COLO668 (cell line): ENCODE measurements around the gene CAMTA1.

Source experiments
- DNase-seq: peaks from one replicate; lab custom pipeline; 2025; ENCODE audit not compliant: unreplicated experiment; lab: John Stamatoyannopoulos, UW

CAMTA1 gene

DNA sequence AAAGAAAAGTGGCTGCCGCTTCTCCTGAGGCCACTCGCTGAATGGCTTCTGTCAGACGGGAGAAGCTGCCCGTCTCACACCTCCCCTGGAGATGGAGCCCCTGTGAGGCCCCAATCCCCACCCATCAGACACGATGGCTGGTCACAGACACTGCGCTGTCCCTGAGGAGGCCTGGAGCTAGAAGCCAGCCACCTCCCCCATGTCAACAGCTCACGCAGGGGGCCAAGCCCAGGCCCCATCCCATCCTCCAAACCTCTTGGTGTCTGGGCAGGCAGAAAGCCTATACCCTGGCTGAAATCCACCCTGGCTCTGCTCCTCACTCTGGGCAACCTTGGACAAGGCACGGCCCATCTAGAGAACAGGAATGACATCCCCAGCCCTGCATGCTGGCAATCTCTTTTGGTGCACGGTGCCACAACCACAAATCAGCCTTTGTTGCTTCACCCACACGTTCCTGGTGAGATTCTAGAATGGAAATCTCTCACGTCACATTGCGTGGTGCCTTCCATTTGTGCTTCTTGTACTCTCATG is 711.9 kb downstream of the CAMTA1 start:
- DNase-seq, result no peak

DNA sequence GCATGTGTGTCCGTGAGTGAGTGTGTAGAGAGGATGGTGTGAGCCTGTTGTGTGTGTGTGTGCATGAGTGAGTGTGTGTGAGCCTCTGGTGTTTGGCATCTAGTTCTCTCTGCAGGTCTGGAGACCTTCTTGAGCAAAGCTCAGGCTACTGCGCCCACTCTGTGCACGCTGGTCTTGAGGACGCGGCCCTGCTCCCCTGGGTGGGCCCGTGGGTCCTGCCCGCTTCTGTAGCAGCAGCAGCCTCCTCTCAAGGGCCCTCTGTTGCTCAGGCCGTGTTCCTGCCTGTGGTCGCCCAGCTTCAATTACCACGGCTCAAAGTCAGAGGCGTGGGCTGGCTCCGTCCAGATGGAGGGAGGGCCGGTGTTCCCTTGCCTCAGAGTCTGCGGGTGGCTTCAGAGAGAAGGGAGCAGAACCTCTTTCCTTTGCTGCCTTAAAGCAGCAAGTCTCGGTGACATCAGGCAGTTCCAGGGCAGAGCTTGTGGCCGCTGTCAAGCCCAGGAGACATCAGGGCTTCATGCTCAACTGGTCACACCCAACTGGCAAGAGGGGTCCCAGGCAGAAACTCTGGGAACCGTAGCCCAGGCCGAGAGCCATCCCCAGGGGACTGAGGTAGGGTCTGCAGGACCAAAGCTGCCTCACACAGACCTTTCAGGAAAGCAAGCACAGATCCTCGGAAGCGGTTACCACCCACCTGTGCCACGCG is 715.3 kb downstream of the CAMTA1 start:
- DNase-seq, result no peak

DNA sequence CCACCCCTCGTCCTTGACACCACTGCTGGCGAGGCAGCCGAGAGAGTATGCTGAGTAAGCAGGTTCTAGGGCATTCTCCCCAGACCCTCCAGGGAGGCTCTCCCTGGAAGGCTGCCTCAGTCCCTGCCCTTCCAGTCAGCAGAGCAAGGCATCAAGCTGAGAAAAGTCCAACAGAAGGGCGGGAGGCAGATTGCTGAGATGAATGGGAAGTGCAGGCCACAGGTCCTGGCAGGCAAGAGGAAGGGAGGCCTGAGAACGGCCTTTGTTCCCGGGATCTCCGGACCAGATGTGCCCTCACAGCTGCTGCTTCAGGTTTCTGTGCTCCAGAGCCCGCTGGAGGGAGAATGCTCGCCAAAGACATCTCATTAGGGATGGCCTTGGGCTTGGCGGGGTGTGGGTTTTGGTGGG is 715.8 kb downstream of the CAMTA1 start:
- no peak for DNase-seq

DNA sequence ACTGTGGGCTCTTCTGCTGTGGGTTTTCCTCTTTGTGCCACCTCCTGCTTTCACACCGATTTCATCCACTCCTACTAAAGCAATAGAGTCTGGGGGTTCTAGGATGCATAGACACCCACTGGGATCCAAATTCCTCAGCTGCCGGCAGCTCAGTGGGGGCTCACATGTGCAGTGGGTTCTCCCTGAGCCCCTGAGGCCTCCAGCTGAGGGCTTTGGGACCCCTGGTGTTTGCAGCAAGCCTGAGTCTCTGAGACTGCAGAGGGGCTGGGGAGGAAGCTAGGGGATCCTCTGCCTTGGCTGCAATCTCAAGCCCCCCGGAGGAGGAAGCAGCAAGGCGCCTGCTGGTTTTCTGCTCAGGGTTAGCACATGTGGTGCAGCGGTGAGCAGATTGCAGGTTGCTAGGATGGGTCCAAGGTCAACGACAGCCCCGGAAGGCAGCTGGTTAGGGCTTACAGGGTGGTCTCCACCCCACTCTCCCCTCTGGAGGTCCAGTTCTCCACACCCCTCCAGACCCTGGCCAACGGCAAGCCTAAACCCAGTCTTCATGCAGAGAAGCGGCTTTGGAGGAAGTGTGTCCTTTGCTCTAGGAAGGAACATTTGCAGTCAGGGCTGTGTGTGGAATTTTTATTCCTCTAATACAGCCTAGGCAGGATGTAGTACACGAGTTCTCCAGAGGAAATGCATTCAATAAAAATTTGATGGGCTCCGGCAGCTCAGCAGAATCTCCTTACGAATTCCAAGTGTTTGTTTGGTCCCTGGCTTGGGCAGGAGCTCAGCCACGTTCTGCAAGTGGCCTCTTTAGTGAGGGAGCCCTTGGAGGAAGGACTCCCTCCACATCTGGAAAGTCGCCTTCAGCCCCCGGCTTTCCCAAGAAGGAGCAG is 716.7 kb downstream of the CAMTA1 start:
- DNase-seq, result no peak

DNA sequence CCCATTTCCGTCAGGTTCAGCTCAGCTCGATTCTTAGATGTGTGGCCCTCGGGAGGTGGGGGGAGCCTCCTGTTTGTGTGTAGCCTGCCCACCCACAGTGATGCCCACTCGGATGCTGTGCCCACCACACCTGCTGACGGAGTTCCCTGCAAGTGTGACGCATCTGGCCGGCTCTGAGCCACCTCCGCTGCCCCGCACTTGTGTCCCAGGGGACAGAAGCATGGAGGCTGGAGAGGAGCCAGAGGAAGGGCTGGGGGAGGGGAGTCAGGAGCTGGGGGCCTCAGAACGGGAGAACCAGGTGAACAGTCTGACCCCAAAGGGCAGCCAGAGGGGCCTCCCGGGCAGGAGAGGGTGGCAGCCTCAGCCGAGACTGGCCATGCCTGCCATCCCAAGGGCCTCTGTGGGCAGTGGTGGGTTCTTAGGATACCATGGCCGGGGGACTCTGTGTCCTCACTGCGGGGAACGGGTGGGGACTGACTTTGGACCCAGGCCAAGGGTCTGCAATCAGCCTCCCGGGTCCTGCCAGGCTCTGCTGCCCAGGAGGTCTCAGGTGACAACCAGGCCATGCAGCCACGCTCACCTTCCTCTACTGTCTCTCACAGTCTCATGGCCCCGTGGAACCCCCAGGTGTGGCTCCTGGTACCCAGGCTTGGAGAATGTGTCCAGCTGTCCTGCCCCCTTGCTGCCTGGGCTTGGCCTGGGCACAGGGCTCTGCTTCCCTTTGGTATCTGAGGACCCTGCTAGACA is 718.6 kb downstream of the CAMTA1 start:
- DNase-seq, result no peak

DNA sequence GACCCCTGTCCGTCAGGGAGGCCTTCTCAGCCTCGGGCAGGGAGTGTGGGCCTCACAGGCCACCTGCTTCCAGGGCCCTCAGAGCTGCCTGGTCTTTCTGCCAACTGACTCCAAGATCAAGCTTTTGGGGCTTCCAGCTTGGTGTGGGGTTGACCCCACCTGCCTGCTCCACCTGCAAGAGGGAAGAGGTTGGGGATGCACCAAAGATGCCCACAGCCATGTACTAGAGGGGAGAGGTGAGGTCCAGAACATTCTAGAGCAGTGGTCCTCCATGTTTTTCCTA is 719.1 kb downstream of the CAMTA1 start:
- no peak for DNase-seq

DNA sequence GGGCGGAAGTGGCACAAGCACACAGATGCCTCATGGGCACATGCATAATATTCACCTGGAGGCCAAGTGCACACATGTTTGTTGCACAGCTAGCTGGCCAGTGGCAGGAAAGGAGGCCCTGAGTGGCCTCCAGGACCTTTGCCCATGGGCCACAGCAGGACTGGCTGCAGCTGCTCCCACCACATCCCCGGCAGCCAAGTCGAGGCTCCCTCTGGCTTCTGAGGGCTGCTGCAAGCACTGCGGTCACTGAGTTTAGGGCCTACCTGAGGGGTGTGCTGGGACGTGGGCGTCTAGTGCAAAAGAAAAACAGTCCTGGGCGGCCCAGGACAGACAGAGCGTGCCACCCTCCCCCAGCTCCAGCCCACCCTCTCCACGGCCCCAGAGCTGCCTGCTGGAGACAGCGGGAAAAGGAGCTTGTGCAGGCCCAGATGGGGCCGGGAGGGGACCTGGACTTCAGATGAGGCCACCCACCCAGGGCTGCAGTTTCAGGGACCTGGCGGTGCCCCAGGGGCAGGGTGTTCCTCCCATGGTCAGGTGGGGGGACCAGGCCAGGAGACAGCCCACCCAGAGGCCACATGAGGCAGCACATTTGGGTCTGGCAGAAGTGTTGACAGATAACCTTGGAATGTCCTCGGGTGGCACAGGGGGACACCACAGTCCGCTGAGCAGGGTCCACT is 720.0 kb downstream of the CAMTA1 start:
- DNase-seq, result no peak

DNA sequence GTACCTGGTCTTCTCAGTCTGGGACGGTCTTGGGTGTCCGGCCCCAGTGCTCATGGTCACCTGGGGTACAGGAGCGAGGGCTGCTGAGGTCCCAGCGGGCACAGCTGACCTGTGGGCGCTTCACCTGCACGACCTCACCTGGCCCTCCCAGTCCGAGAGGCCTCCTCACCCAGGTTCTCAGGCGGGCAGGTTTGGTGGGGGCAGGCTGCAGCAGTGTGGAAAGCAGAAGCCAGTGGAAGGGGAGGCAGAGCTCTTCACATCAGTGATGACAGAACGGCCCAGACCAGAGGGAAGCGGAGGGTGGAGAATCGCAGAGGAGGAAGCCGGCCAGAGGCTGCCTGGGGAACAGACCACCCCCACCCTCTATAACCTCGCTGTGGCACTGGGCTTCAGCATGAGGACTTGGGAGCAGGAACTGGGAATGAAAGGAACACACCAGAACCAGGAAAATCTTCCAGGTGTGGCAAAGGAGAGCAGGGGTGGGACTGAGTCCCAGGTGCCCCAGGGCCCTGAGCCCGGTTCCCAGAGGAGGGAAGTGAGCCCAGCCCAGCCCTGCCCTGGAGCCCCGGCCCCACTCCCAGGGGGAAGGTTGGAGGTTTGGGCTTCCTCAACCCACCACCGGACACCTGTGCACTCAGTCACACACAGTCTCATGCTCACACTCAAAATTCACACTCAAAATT is 720.7 kb downstream of the CAMTA1 start:
- DNase-seq, result no peak

DNA sequence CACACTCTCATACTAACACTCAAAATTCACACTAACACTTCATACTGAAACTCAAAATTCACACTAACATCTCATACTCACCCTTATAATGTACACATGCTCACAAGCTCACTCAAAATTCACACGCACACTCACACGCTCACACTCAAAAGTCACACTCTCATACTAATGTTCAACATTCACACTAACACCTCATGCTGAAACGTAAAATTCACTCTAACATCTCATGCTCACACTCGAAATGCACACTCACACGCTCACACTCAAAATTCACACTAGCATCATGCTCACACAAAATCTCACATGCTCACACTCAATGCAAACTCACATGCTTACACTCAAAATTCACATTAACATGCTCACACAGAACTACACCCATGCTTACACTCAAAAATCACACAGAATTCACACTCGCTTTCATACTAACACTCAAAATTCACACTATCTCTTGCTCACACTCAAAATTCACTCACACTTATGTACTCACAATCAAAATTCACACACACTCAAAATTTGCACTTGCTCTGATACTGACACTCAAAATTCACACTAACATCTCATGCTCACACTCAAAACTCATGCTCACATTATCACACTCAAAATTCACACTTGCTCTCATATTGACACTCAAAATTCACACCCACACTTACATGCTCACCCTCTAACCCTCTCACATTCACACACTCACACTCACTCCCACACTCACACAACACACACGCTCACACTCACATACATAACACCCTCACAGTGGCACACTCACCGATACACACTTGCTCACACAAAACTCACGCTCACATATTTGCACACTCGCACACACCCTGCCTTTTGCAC is 721.4 kb downstream of the CAMTA1 start:
- DNase-seq, result no peak

DNA sequence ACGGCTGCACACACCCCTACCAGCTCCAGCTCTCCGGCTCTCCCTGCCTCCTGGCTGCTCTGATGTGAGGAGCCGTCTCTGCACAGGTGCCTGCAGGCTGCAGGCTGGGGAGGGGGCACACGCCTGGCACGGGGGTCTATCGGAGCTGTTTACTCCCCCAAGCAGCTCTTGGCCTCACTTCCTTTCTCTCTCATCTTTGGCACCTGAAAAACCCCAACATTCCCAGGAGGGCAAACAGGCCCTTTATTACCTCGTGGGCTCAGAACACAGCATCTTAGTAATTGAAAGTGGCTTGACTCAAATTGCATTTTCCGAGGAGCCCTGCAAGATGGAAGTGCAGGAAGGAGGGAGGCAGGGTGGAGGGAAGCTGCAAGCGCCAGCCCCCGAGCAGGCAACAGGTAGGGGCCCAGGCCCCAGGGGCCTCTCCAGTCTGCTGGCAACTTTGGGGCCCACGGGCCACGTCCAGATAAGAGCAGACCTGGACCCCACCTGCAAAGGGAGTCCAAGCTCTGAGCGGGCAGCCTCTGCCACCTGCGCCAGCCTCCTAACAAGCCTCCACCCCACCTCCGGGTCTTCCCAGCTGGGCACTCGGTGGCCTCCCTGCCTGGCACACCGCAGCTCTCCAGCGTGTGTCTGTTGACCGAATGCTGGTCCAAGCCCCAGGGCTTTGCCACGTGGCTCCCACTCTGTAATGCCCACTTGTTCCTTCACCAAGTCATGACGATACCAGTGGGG is 722.2 kb downstream of the CAMTA1 start:
- no peak for DNase-seq

DNA sequence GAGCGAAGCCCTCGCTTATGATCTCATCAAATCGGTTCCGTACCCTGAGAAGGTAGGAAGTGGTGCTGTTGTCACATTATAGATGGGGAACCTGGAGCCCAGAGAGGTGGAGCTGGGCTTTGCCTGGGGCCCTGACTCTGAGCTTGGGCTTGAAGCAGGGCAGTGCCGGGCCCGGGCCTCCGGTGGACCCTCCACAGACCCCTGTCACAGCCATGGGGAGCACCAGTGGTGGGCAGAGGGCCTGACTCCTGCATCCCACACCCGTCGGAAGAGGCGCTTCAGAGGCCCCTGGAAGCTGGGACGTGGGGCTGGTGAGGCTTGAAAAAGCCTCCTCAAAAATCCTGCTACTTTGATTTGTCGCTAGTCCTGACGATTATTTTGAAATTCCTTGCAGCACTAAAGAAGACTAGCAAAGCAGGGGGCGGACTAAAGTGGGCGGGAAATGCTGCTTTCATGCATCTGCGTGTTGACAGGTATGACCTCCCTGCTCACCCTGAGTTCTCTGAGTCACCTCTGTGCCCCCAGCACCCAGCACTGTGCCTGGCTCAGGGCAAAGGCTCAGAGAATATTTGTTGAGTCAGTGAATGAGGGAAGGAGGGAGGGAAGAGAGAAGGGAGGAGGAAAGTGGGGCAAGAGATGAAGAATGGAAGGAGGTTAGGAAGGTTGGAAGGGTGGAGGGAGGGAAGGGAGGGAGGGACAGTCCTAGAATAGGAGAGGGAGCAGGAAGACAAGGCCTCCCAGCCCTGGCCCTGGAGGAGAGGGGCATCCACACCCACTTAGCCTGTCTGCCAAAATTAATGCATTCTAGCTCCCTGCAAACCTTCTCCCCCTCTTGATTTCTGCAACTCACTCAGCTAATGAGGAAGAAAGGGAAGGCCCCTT is 723.0 kb downstream of the CAMTA1 start:
- DNase-seq, result no peak

DNA sequence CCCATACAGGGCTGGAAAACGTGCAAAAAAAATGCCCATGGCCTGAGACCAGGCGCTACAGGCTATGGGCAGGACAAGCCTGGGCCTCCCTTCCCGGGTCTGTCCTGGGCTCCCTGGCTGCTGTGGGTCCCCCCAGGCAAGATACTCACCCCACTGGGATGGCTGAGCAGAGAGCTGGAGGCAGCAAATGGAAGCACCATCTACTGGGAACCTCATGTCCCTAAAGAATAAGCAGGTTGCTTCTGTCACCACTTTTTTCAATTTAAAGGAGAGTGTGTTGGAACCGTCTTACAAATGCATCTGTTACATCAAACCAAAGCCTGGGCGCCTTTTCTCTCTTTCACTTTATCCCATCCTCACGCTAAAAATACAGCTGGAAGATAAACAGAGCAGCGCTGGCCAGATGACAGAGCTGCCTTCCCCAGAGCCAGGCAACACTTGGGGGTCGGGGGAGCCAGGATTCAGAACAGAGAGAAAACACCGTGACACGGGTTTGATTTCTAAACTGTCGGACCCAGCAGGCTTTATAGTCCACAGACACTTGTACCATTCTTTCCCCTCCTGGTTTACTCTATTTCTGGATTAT is 723.8 kb downstream of the CAMTA1 start:
- no peak for DNase-seq

DNA sequence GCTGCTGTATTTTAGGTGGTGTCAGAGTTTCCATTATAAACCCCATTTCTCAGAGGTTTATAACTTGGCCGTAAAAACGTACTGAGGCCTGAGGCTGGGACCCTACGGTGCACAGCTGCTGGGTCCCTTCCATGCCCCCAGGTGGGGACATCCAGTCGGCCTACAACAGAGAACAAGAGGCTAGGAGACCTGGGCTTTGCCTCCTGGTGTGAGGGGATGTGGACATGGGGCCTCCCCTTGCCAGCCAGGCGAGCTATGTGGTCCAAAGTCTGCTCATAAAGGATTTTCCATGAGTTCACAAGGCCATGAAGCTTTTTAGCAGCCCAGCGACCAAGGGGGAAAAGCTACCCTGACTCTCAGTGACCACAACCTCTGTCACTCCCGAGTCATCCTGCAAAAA is 724.3 kb downstream of the CAMTA1 start:
- DNase-seq, result no peak

DNA sequence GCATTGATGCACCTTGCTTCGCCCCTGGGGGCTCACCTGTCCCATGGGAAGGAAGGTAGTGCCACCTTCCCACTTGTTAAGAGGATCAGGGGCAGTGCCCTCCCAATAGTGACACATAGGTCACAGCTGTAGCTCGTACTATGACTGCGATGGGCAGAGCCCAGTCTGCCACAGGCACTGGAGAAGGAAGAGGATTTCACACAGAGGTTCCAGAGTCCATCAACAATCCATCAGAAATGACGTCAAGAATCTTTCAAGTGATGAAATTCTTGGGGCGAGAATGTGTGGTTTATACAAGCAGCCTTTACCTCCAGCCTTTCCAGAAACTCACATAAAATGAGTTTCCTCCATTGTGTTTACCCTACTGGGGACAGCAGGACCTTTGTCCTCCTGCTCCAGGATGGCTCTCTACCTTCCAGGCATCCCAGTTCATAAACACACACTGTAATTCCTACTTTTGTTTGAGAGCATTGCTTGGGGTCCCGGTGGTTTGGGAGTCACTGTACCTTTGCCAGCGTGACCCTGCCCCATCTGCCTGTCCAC is 725.2 kb downstream of the CAMTA1 start:
- no peak for DNase-seq

DNA sequence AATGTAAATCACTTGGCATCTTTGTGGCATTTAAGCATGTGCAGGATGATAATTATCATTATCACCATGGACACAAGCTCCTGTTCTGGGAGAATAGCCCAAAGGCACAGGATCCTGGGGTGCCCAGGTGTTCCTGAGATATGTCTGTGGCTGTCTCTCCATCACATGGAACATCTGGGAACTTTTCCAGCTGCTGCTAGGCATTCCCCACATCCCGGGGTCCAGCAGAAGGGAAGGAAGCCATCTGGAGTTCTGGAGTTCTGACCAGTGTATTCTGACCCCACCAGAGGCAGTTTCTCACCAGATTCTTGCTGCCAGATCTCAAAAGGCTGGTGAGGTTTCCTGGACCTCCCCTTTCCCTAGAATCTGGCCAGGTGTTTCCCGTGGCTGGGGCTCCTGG is 726.1 kb downstream of the CAMTA1 start:
- no peak for DNase-seq

DNA sequence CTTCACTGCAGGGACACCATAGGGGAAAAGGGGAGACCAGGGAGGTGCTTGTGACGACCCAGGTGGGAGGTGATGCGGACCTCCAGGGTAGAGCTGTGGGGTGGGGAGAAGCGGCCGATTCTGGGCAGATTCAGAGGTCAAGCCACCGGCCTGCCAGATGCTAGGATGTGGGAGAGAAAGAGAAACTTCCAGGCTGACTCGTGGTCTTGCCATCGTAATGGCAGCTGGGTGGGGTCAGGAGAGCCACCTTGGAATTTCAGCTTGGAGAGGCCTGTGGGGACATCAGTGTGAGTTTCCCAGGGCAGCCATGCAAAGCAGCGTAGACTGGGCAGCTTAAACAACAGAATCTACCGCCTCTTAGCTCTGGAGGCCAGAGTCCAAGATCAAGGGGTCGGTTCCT is 727.8 kb downstream of the CAMTA1 start:
- DNase-seq, result no peak

DNA sequence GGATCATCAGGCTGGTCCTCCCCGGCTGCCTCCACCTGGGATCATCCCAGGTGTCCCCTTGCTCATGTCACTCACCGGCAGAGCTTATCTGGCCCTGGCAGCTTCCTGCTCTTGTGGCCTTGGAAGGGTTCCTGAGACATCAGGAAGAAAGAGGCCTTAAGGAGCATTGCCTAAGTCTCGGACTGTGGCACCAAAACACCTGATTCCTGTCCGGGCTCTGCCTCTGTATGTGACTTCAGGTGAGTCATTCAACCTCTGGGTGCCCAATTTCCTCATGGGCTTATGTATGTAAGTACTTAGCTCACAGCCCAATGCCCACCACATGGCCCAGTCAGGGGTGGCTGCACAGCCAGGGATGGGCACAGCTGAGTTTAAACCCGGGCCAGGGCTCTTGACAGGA is 729.9 kb downstream of the CAMTA1 start:
- DNase-seq, result no peak
